GM12892 (cell line): ENCODE results near the gene TMEM213.

Experiments
- POLR2A ChIP-seq: IDR thresholded peaks from 2 replicates; pipeline ENCODE4 v1.6.1; 2011; ENCODE audit warnings: low read depth, low read length, control low read depth
- POLR2AphosphoS5 ChIP-seq: IDR thresholded peaks from 2 replicates; pipeline ENCODE4 v1.6.1; 2011; ENCODE audit warnings: low read depth, low read length, control low read depth
- TAF1 ChIP-seq: IDR thresholded peaks from 2 replicates; pipeline ENCODE4 v1.6.1; 2011; ENCODE audit warnings: low read depth, mild to moderate bottlenecking, control low read depth, low read length, borderline replicate concordance

- TF ChIP-seq POLR2A (no peak), TAF1 (no peak), POLR2AphosphoS5 (no peak)
Observed at GRCh38 chr7:138801256-138801655, 3.5 kb downstream of the TMEM213 start.
